Nephron progenitor cell (in vitro differentiated cells): Measurements from ENCODE around the gene CORO7.

Experiments used
- DNase-seq: peaks from one replicate; pipeline ENCODE4 v3.0.0; 2021
- H3K27ac Mint-ChIP-seq: 2 replicates; pipeline ENCODE4 v1.8.0; 2021; ENCODE audit warnings: mild to moderate bottlenecking, moderate library complexity, mixed read lengths
- H3K27me3 Mint-ChIP-seq: 2 replicates; pipeline ENCODE4 v1.8.0; 2021; ENCODE audit warnings: mild to moderate bottlenecking, low read depth, mixed read lengths; ENCODE audit not compliant: poor library complexity
- H3K36me3 Mint-ChIP-seq: 2 replicates; pipeline ENCODE4 v1.8.0; 2021; ENCODE audit warnings: low read depth, mixed read lengths
- H3K4me1 Mint-ChIP-seq: 2 replicates; pipeline ENCODE4 v1.8.0; 2021; ENCODE audit warnings: mixed read lengths
- H3K4me3 Mint-ChIP-seq: 2 replicates; pipeline ENCODE4 v1.8.0; 2021; ENCODE audit warnings: mild to moderate bottlenecking, moderate library complexity, mixed read lengths
- H3K9me3 Mint-ChIP-seq: 2 replicates; pipeline ENCODE4 v1.8.0; 2021; ENCODE audit warnings: mild to moderate bottlenecking, moderate library complexity, mixed read lengths
- TF ChIP-seq, protein P1 (sequence below): fragments of 200-600 bp; sonication (generic); IDR thresholded peaks from 2 replicates; pipeline ENCODE4 v1.5.0; 2021; ENCODE audit warnings: antibody characterized with exemption

Gene CORO7

DNA sequence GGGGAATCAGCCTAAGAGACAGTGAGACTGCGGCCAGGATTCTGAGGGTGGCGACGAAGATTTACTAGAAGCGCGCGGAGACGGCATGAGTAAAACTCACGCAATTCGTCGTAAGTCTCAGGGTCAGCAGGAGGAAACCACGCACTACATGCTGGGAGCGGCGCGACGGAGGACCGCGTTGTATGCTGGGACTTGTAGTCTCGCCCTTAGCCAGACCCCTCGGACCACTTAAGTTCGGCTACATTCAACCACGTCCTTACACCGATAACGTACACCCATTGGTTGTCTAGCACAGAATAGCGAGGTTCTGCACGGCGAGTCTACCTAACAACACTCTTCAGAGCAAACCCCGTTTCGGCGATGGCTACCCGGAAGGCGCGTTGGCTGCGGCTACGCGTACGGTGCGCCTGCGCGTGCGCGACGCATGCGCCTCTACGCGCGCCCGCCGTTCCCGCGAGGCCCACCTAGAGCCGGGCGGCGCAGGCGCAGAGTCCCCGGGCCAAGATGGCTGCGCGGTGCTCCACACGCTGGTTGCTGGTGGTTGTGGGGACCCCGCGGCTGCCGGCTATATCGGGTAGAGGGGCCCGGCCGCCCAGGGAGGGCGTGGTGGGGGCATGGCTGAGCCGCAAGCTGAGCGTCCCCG, 9.1 kb upstream of the CORO7 start, which contains the start of gene DNAJA3:
Gene DNAJA3, plus strand, starts transcription at position 491 of the 643 bp plus-strand sequence. Its CDS starts 14 bp downstream, at position 505.
- Mint-ChIP-seq H3K27me3 (peaks cover 3% of the 10 kb centered on the region), H3K4me3 (peak within 1 kb of the TSS; percentile 99), H3K36me3 (peaks cover 15% of the 10 kb centered on the region), H3K9me3 (no peaks in the 10 kb centered on the region), H3K4me1 (peaks cover 33% of the 10 kb centered on the region), H3K27ac (peak within 1 kb of the TSS; percentile 100)
- peak; percentile 96 for DNase-seq
- TF ChIP-seq, protein P1, sequence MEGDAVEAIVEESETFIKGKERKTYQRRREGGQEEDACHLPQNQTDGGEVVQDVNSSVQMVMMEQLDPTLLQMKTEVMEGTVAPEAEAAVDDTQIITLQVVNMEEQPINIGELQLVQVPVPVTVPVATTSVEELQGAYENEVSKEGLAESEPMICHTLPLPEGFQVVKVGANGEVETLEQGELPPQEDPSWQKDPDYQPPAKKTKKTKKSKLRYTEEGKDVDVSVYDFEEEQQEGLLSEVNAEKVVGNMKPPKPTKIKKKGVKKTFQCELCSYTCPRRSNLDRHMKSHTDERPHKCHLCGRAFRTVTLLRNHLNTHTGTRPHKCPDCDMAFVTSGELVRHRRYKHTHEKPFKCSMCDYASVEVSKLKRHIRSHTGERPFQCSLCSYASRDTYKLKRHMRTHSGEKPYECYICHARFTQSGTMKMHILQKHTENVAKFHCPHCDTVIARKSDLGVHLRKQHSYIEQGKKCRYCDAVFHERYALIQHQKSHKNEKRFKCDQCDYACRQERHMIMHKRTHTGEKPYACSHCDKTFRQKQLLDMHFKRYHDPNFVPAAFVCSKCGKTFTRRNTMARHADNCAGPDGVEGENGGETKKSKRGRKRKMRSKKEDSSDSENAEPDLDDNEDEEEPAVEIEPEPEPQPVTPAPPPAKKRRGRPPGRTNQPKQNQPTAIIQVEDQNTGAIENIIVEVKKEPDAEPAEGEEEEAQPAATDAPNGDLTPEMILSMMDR = no peak

DNA sequence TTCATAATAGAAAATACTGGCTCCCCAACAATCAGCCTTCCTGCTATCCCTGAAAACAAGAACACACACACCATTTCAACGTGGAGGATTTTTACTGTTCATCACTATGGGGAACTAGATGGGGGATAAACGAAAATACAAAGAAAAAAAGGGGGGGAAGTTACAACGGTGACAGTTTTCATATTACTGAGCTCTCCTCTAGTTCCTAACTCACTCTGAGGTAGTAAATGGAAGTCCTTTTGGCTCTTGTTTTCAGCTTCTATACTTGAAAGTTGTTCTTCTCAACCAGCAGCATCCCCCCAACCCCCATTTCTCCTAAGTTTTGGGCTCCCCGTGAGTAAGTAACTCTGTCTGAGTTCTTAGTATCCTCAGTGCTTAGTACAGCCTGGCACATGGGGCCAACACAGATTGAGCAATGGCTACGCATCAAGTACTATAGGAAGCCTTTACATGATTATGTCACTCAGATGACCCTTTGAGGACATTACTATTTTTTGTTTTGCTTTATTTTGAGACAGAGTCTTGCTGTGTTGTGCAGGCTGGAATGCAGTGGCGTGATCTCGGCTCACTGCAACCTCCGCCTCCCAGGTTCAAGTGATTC, 4.2 kb upstream of the CORO7 start:
- Mint-ChIP-seq H3K27ac (no peak overlapping the region), H3K36me3 (no peaks in the 10 kb centered on the region), H3K9me3 (no peaks in the 10 kb centered on the region), H3K4me3 (no peak overlapping the region), H3K4me1 (peaks cover 17% of the 10 kb centered on the region), H3K27me3 (peaks cover 26% of the 10 kb centered on the region)
- no peak for DNase-seq
- TF ChIP-seq, protein P1 = no peak

DNA sequence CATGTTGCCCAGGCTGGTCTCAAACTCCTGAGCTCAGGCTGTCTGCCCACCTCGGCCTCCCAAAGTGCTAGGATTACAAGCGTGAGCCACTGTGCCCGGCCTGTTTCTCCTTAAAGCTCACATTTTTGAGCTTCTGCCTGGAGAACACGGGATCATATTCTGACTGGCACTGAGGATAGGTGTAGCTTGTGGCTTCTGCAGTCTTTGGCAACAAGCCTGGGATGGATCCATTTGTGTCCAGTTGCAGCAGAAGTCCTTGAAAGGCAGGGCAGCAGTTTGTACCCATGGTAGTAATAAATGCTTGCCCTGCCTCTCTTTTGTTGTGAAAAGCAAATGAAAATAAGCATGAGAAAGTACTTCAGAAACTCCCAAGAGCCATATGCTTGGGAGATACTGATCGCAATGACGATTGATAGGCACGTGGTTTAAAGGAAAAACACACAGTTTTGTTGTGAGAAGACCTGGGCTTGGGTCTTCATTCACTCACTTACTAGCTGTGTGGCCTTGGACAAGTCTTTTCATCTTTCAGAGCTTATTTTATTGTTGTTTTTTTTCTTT, 3.1 kb upstream of the CORO7 start:
- H3K4me3 Mint-ChIP-seq = no peak overlapping the region
- H3K27me3 Mint-ChIP-seq = peaks cover 33% of the 10 kb centered on the region
- no peaks in the 10 kb centered on the region for H3K9me3 Mint-ChIP-seq
- peaks cover 21% of the 10 kb centered on the region for H3K4me1 Mint-ChIP-seq
- H3K27ac Mint-ChIP-seq = no peak overlapping the region
- H3K36me3 Mint-ChIP-seq = no peaks in the 10 kb centered on the region
- TF ChIP-seq, protein P1 = no peak
- DNase-seq = no peak

DNA sequence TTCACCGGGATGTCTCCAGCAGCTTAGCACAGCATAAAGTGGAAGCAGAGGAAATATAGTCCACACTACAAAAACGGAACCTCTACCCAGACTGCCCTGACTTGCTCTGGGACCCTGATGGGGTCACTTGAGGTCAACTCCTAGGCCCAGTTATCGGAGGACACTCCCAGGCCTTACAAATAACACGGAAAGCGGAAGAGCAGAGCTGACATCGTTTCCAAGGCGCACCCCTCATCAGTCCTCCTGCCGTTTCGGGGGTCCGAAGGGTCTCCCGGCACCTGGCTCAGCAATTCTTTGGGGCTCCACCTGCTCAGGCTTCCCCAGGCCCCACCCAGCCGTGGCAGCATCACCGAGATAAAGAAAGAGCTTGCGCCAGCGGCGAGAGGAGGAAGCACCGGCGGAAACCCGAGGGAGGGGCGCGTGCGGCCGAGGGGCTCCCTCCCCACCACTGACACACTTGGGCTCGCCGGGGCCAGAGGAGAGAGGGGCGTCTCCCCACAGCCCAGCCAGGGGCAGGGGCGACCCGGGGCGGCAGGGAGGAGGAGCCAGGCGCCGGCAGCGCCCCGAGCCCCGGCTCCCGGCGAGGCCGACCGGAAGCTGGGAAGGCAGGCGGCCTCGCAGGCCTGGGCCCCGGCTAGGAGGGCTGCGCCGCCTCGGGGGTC, 727 bp downstream of the CORO7 start:
- Mint-ChIP-seq H3K36me3 (no peaks in the 10 kb centered on the region), H3K4me1 (peaks cover 19% of the 10 kb centered on the region), H3K27ac (no peak overlapping the region), H3K4me3 (peak overlapping the region; percentile 88), H3K27me3 (peaks cover 39% of the 10 kb centered on the region), H3K9me3 (no peaks in the 10 kb centered on the region)
- TF ChIP-seq, protein P1 = no peak
- DNase-seq = peak; percentile 49

DNA sequence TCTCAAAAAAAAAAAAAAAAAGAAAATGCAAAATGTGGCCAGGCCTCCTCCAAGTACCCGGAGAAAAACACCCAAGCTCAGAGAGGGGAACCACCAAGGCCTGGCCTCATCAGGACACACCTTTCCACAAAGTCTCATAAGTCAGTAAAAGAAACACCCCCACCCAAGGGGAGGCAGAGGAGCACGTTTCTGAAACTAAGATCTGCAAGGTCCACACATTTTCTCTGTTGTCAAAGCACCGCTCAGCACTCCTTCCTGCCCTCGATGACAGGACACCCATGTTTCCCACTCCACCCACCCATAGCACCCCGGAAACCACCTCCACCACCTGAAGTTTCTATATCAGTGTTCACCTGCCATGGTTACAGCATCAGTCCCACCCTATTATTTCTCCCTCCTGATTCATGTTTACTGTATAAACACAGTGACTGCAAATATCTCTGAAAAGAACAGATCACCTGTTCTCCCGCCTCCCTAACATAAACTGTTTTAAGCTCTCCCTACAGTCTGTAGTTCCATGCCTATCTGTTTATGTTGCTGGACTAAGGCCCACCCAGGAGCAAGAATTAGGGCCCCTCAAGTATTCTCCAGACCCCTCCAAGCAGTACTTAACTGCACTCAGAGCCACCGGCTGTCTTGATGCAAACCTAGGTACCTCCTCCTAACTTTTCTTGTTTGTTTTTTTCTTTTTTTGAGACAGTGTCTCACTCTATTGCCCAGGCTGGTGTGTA, 2.0 kb downstream of the CORO7 start:
- Mint-ChIP-seq H3K9me3 (no peaks in the 10 kb centered on the region), H3K4me3 (peak overlapping the region; percentile 39), H3K27me3 (peaks cover 36% of the 10 kb centered on the region), H3K27ac (peak overlapping the region; percentile 23), H3K4me1 (peaks cover 19% of the 10 kb centered on the region), H3K36me3 (no peaks in the 10 kb centered on the region)
- TF ChIP-seq, protein P1 = no peak
- DNase-seq = no peak
